GM21529 (cell line): Measurements from ENCODE around the gene SRRM3.
"Not testable (repeated sequence)": the region's sequence is repeated elsewhere in the genome, so short reads cannot be mapped to it uniquely, and the experiment has no call there.

Experiments used
- ATAC-seq: cut with Tn5 transposase; IDR thresholded peaks from one replicate; pipeline ENCODE4 v1.9.1; 2021; ENCODE audit not compliant: unreplicated experiment

The SRRM3 gene

DNA sequence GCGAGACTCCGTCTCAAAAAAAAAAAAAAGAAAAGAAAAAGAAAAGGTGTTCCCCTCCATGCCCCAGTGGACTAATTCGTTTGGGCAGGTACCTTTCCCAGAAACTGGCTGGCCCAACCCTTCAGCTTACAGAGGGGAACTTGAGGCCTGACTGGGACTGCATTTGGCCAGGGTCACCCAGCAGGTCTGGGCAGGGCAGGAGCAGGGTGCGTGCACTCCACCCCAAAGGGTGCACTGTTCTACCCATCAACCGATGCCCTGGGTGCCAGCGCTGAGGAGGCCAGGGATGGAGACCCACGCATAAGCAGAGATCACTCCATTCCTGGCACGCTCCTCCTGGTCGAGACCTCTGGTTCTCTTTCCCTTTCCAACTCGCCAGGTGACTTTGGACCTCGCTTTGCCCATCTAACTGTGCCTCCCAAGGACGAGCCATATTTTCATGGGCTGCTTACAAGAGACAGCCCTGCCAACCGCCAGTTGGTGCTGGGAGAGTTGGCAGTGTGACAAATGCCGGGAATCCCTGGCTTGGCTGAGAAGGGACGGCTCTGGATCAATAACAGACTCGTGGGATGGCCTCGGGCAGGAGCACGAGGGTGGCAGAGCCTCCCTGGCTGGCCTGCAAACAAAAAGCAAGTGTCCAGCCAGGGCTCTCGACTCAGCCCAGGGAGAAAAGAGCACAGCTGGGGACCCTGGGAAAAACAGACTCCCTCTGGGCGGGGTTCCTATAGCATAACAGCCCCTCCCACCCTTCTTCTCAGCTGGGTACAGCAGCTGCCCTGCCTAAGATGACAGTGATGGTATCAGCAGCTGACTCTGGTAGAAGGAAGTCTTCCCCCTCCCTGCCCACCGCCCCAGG lies 108.6 kb downstream of the SRRM3 start:
- ATAC-seq = no peak

- ATAC-seq = not testable (repeated sequence)
These were observed 110.1 kb downstream of the SRRM3 start for GRCh38 chr7:76311838-76312237.

DNA sequence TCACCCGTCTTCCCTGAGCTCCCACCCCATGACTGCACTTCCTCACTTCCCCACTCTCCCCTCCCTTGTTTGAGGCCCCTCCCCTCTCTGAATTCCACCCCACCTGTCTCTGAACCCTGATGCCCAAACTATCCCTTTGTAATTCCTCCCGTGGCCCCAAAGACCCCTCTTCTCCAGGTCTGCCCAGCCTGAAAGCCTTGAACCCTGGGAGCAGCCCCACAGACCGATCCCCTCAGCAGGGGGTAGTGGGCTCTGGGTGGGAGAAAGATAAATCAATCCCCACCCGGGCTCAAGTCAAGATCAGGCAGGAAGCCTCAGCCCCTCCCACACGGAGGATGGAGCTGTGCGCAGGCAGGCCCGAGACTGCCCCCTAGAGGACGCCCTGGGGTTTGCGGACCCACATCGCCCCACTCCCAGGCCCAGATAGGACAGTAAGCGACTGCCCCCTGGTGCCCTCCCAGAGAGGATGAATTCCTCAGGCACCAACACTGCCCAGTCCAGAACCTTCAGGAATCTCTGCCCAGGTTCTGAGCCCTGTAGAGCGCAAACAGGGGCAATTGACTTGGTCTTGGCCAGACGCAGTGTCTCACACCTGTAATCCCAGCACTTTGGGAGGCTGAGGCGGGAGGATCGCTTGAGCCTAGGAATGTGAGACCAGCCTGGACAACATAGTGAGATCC lies 112.5 kb downstream of the SRRM3 start:
- peak; percentile 38 for ATAC-seq

DNA sequence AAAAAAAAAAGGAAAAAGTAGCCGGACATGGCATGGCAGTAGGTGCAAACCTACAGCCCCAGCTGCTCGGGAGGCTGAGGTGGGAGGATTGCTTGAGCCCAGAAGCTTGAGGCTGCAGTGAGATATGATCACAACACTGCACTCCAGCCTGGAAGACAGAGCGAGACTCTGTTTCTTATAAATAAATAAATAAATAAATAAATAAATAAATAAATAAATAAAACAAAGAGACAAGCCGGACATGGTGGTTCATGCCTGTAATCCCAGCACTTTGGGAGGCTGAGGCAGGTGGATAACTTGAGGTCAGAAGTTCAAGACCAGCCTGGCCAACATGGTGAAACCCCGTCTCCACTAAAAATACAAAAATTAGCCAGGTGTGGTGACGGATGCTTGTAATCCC lies 113.0 kb downstream of the SRRM3 start:
- ATAC-seq = not testable (repeated sequence)

DNA sequence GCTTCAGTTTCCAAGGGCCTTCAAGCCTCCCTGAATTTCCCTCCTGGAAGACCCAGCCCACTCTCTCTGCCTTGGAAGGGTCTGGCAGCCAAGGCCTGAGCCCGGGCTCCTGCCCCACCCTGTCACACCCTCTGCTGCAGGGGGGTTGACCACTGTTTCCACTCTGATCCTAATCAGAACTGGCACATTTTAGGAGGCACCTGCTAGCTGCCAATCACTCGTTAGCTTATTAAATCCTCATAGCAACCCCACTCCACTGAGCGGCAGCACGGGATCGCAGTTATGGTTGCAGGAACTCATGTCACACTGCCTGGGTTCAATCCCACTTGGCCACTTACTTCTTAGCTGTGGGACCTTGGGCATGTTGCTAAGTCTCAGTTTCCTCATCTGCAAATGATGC lies 113.7 kb downstream of the SRRM3 start:
- no peak for ATAC-seq

DNA sequence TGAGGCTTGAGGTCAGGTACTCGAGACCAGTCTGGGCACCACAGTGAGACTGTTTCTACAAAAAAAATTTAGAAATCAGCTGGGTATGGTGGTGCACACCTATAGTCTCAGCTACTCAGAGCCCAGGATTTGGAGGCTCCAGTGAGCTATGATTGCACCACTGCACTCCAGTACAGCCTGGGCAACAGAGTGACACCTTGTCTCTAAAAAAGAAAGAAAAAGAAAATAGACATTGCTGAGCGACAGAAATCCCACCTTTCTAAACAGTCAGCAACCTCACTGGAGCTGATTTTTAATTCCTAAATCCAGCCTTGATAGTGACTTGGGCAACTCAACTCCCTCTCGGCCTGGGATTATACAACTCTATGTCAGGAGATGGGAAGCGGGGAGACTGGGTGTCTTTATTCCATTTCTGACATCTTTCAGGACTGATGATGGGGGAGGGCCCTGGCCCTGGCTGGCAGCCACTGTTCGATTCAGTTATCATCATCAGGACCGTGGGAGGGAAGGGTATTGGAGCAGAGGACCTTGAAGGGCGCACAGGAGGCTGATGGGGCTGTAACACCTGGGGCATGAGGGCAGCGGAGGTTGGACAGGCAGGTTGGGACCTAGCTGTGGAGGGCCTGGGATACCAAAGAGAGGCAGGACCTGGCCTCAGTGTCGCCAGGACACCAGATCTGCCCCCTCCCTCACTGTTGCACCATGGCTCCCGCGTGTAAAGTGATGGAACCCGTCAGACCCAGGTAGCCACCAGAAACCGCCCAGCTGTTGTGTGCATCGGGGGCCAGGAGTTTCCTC lies 115.5 kb downstream of the SRRM3 start:
- ATAC-seq = no peak

- ATAC-seq = peak; percentile 84
These were observed 116.2 kb downstream of the SRRM3 start for GRCh38 chr7:76317782-76318487.

GRCh38 chr7:76318488-76319353 lies 117.0 kb downstream of the SRRM3 start:
- peak; percentile 49 for ATAC-seq

GRCh38 chr7:76325092-76325491 lies 123.4 kb downstream of the SRRM3 start:
- no peak for ATAC-seq

- ATAC-seq = no peak
These were observed 124.1 kb downstream of the SRRM3 start for GRCh38 chr7:76325811-76326210.

GRCh38 chr7:76326646-76327233 lies 125.0 kb downstream of the SRRM3 start:
- no peak for ATAC-seq

GRCh38 chr7:76327610-76328009 lies 125.9 kb downstream of the SRRM3 start:
- no peak for ATAC-seq

DNA sequence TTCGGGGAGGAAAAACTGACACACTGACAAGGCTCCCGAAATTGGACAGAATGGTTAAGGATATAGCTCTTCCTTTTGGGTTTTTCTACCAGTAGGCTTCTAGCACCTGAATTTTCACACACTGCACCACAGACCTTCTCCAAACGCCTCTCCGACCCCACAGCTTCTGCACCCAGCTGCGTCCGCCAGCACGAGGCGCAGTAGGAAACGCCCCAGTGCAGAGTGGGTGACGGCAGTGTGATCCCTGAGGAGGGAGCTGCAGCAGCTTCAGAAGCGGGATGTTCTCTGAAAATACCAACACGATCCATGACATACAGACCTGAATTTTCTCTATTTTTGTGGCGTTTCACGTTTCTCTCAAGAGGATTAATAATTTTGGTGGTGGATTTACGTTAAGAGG lies 126.7 kb downstream of the SRRM3 start:
- no peak for ATAC-seq

DNA sequence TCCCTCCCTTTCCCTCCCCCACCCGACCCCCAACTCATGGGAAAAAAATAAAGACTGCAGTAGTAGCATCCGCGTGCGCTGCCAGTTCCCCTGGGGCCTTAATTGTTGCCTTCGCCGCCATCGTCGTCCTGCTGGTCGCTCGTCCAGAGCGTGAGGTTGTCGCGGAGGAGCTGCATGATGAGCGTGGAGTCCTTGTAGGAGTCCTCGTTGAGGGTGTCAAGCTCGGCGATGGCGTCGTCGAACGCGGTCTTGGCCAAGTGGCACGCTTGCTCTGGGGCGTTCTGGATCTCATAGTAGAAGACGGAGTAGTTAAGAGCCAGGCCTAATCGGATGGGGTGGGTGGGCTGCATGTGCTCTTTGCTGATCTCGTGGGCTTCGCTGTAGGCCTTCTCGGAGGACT lies 127.8 kb downstream of the SRRM3 start:
- ATAC-seq = no peak

GRCh38 chr7:76330261-76330660 lies 128.6 kb downstream of the SRRM3 start:
- ATAC-seq = no peak

- no peak for ATAC-seq
These were observed 129.0 kb downstream of the SRRM3 start for GRCh38 chr7:76330673-76331072.

DNA sequence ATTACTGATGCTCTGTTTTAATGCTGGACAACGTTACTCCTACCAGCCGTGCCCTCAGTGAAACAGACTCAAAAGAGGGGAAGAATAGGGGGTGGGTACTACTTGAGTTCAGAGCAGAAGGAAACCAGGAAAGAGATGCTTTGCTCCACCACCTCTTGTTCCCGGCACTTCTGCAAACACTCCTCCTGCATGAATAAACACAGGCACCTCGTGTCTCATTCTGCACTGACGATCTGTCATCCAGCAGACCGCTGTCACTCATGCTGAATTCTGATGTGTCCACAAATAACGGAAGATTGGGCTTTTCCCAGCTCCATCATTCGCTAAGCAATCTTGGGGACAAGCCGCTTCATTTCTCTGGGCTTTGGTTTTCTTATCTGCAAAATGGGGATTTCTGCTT lies 130.4 kb downstream of the SRRM3 start:
- ATAC-seq = no peak

DNA sequence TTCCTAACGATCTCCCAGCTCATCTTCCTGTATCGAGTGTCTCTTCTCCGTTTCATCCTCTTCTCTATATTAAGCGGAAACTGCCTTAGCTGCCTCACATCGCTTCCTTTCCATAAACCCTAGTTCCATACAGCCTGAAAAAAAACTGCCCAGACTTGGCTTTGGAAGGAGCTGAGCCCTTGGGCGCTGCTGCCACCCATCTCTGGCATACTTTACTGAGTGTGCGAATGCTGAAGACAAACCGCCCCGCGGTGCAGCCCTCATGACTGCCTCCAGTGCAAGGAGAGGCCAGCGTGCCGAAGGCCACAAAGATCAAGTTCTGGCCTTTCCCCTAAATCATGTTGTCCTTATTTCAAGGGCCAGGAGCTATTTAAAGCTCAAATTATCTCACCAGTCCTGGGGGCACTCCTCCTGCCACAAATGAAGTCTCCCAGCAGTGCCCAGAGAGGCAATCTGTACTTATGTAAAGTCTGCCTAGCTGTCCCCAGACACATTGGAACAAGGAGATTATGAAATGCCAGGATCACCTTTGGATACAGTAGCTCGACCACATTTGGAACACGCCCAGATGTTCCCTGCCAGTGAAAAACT lies 131.9 kb downstream of the SRRM3 start:
- ATAC-seq = no peak

GRCh38 chr7:76334320-76334967 lies 132.7 kb downstream of the SRRM3 start:
- ATAC-seq = no peak
